Stomach (tissue), 4 donors: ENCODE results near the gene CCDC192.

Experiments used
- POLR2A ChIP-seq, 4 donors: fragments of 450-650 bp; IDR thresholded peaks; one replicate each; pipeline ENCODE4 v1.6.1; 2016; ENCODE audit warnings: antibody characterized with exemption in 4 of 4, control low read depth in 2 of 4, mild to moderate bottlenecking in 1 of 4, moderate library complexity in 1 of 4
- POLR2AphosphoS5 ChIP-seq, 3 donors: sonication (generic); formaldehyde crosslinking; IDR thresholded peaks; one replicate each; pipeline ENCODE4 v1.6.1; 2016; ENCODE audit warnings: antibody characterized with exemption in 3 of 3
- TF ChIP-seq, protein P1 (sequence below), 7 experiments: fragments of 450-650 bp in 4 of 7; fragments of 200-600 bp in 3 of 7; sonication (generic) in 3 of 7; IDR thresholded peaks; one replicate each; pipeline ENCODE4 v1.5.1; 2016 to 2019; ENCODE audit warnings: antibody characterized with exemption in 7 of 7, control low read depth in 2 of 7, mild to moderate bottlenecking in 1 of 7

DNA sequence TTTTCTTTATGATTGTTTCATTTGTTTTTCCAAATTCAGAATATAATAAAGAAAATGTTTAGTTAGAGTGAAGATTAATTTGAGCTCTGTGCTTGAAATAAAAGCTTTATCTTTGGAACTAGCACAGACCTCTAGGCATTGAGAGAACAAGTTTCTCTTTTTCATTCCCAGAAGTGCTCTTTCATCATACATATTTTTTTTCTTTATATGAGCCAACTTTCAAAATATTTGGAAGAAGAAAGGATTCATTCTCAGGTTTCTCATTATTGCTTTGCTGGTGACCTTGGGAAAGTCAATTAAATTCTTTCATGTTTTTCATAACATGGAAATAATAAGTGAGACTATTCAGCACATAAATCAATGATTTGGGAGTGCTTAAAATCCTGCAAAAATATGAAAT, 37.5 kb upstream of the CCDC192 start:
- TF ChIP-seq, protein P1, sequence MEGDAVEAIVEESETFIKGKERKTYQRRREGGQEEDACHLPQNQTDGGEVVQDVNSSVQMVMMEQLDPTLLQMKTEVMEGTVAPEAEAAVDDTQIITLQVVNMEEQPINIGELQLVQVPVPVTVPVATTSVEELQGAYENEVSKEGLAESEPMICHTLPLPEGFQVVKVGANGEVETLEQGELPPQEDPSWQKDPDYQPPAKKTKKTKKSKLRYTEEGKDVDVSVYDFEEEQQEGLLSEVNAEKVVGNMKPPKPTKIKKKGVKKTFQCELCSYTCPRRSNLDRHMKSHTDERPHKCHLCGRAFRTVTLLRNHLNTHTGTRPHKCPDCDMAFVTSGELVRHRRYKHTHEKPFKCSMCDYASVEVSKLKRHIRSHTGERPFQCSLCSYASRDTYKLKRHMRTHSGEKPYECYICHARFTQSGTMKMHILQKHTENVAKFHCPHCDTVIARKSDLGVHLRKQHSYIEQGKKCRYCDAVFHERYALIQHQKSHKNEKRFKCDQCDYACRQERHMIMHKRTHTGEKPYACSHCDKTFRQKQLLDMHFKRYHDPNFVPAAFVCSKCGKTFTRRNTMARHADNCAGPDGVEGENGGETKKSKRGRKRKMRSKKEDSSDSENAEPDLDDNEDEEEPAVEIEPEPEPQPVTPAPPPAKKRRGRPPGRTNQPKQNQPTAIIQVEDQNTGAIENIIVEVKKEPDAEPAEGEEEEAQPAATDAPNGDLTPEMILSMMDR (IDR thresholded peaks at IDR 0.05): no peak
- TF ChIP-seq POLR2AphosphoS5 (IDR thresholded peaks at IDR 0.05) (no peak), POLR2A (IDR thresholded peaks at IDR 0.05) (no peak)
